ENCODE data around the gene AP2S1.
"Not testable (repeated sequence)": the region's sequence is repeated elsewhere in the genome, so short reads cannot be mapped to it uniquely, and the experiment has no call there.

Gene AP2S1

DNA sequence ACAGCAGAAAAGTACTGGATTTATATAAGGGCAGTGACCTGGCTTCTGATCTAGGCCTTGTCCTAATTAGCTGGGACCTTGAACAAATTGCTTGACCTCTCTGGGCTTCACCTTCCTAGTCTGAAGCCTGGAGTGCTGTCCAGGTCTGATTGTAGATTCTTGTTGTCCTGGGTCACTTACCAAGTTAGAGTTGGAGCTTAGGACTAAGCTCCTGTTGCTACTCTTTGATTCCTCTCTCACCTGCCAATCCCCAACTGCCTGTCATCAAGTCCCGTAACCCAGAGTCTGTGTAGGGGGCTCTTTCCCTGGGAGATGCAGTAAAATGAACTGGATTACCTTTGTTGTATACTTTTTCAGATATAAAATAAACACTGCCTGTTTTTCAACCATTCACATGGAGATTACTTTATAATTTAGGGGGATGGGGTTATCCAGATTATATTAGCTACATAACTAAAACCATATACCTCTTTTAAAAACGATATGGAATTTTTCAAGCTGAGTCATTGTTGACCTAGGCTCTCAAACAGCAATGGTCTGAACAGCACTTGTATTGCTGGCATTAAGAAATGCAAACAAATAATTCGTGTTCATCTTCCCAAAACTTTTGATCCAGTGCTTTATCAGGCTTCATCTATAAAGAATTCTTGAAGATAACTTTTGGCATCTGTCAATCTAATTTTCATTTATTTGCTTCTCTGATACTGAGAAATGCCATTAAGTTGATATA is 15.9 kb upstream of the AP2S1 start:
- DNase-seq, result no peak

- peak; percentile 62 for DNase-seq
These were observed 13.4 kb upstream of the AP2S1 start for GRCh38 chr19:46863818-46864629.

- no peak for DNase-seq
These were observed 12.5 kb upstream of the AP2S1 start for GRCh38 chr19:46862974-46863632.

DNA sequence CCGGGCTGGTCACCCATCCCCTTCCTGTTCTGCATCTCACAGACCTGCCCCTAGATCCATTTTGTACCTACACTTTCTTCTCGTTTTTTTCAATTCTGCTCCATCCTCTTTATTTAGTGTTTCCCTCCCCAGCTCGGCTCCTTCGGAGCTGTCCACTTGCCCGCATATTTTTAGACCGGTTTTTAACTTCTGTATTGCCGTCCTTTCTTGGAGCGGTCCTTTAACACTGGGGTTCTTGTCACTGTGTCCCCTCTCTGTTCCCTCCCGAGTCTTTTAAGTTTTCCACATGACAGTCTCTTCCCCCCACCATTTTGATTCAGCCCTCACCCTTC is 11.8 kb upstream of the AP2S1 start:
- no peak for DNase-seq

DNA sequence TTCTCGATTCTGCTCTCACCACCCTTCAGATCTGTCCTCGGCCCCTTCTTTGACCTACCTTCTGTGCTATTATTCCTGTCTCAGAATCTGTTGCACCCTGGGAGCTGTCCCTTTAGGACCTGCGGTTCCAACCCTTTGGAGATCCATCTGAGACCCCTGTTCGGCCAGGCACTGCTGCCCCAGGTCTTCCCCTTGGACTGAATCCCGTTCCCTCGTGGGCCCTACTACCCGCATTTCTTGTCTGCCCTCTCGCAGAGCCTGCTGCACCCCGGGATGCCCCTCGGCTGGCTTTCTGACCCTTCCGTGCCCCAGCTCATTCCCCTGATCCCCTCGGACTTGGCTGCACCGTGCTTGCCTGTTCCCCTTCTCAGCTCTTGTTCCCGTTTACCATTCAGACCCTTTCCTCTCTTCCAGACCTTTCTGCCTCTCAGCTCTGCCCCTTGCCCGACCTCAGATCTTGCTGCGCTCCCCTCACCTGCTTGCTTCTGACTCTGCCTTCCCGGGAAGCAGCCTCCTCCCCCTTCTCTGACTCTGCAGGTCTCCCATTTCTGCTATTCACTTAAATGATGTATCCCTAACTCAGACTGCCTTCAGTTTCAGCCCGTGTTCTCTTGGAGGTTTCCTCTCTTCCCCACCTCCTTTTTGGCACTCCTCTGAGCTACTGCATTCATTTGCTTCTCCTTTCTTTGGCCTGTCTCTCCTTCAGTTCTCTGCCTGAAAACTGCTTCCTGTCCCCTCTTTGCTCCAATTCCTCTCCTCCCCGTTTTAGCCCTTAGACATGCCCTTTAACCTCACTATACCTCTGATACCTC is 11.3 kb upstream of the AP2S1 start:
- no peak for DNase-seq

- no peak for DNase-seq
These were observed 10.4 kb upstream of the AP2S1 start, which contains the start of gene ARHGAP35 for GRCh38 chr19:46860846-46861690. Gene ARHGAP35 (plus strand): TSS chr19:46860997. CDS start chr19:46918676, 57,679 bp downstream.

GRCh38 chr19:46860125-46860845 is 9.6 kb upstream of the AP2S1 start:
- peak; percentile 99 for DNase-seq

- peak; percentile 88 for DNase-seq
These were observed 9.0 kb upstream of the AP2S1 start for GRCh38 chr19:46859637-46860124.

DNA sequence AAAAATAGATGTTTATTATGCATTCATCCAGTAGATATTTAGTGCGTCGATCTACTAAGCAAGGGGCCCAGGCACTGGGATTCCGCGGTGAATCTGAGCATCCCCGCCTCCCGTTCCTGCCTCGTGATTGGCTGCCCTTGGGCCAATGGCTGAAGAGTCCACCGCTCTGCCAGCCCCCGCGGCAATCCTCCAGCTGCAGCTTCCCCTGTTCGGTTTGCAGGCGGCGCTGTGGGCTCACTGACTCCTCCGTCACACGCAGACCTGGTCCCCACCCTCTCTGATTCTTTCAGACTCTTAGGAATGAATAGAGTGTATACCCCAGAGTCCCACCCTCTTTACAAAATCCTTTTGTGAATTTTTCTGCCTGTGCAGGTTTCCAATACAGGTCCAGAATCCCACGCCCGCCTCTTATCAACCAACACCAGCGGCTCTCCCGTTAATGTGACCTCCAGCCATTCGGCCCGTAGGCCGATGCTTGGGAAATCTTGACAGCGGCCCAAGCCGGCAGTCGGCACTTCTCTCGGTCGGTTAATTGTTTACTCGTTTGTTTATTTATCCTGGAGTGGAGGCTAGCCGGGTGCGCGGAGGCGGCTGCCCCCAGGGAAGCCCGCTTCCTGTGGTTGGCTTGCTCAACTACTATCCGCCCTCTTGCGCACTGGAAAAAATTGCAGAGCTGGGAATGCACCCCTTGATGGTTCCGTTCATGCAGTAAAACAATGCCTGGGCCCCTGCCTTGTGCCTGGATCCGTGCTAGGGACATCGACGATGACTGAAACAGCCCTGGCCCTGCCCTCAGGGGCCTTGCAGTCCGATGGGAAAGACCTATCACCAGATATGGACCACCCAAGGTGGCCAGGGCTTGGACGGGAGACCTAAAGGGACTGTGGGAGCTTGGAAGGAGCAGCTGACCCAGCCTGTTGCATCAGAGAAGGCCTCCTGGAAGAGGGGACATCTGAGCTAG is 5.7 kb upstream of the AP2S1 start:
- DNase-seq, result peak; percentile 96

DNA sequence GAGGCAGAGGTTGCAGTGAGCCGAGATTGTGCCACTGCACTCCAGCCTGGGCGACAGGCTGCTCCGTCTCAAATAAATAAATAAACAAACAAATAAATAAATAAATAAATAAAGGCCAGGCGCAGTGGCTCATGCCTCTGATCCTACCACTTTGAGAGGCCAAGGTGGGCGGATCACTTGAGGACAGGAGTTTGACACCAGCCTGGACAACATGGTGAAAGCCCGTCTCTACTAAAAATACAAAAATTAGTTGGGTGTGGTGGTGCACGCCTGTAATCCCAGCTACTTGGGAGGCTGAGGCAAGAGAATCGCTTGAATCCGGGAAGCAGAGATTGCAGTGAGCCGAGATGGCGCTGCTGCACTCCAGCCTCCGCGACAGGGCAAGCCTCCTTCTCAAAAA is 4.1 kb upstream of the AP2S1 start:
- not testable (repeated sequence) for DNase-seq

- DNase-seq, result no peak
These were observed 2.2 kb upstream of the AP2S1 start for GRCh38 chr19:46852830-46853229.

- DNase-seq, result no peak
These were observed 1.0 kb downstream of the AP2S1 start for GRCh38 chr19:46849610-46850009.

DNA sequence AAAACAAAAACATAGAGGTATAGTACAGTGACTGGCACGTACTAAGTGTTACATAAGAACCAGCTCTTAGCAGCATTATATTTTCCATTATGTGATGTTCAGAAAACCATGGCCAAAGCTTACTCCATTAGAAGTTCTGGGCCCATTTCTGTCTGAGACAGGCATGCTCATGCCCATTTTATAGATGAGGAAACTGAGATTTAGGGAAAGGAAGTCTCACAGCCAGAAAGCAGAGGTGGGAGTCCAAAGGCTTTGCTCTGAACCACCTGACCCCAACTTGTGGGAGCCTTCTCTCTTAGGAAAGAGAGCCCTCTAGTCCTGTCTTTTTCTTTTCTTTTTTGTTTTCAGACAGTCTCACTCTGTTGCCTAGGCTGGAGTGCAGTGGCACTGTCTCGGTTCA is 2.3 kb downstream of the AP2S1 start:
- no peak for DNase-seq

GRCh38 chr19:46847528-46847927 is 3.1 kb downstream of the AP2S1 start:
- no peak for DNase-seq

DNA sequence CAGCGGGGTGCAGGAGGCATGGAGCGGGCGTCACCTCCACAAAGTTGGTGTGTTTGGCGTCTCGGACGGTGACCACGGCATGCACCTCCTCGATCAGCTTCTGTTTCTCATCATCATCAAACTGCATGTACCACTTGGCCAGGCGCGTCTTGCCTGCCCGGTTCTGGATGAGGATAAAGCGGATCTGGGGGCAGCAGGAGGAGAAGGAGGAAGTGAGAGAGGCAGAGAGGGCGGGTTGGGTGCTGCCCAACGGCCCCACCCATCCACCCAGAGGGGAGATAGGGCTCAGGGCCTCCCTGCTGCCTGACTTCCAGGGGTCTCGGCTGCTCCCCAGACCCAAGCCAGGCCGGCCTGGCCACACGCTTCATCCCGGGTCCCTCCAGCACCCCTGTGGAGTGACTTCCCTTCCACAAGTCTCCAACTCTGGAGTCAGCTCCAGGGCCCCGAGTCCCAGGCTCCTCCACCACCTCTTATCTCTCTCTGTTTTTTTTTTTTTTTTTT is 4.6 kb downstream of the AP2S1 start:
- no peak for DNase-seq

- no peak for DNase-seq
These were observed 6.6 kb downstream of the AP2S1 start for GRCh38 chr19:46844067-46844489.

- DNase-seq, result no peak
These were observed 7.9 kb downstream of the AP2S1 start for GRCh38 chr19:46842791-46843190.

- DNase-seq, result peak; percentile 76
These were observed 9.1 kb downstream of the AP2S1 start for GRCh38 chr19:46841458-46842083.

GRCh38 chr19:46840498-46840942 is 10.1 kb downstream of the AP2S1 start:
- DNase-seq, result peak; percentile 76

Measured in fibroblast of upper back skin (primary cell).